Vagina (tissue), 2 donors: ENCODE results near the gene CPLANE1.

Source experiments
- POLR2A ChIP-seq, 2 donors: fragments of 450-650 bp; IDR thresholded peaks; one replicate each; pipeline ENCODE4 v1.6.1; 2017; ENCODE audit warnings: antibody characterized with exemption in 2 of 2, mild to moderate bottlenecking in 2 of 2, moderate library complexity in 2 of 2
- TF ChIP-seq, protein P1 (sequence below), 3 experiments: fragments of 450-650 bp in 2 of 3; fragments of 200-600 bp in 1 of 3; sonication (generic) in 1 of 3; IDR thresholded peaks; one replicate each; pipeline ENCODE4 v1.5.1; 2017 to 2019; ENCODE audit warnings: antibody characterized with exemption in 3 of 3, mild to moderate bottlenecking in 2 of 3, moderate library complexity in 2 of 3

DNA sequence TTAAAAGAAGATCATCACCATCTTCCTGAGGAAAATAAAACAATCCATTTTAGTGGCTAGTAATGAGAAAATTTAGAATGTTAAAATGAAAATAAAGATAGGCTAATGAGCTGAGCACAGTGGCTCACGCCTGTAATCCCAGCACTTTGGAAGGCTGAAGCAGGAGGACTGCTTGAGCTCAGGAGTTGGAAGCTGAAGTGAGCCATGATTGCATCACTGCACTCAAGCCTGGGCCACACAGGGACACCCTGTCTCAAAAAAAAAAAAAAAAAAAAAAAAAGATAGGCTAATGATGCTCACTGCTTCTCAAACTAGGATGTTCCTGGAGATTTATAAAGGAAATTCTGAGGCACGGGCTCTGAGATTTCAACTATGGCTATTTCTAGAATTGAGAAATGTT lies 50.3 kb downstream of the CPLANE1 start:
- no peak for TF ChIP-seq POLR2A (IDR thresholded peaks at IDR 0.05)
- TF ChIP-seq, protein P1, sequence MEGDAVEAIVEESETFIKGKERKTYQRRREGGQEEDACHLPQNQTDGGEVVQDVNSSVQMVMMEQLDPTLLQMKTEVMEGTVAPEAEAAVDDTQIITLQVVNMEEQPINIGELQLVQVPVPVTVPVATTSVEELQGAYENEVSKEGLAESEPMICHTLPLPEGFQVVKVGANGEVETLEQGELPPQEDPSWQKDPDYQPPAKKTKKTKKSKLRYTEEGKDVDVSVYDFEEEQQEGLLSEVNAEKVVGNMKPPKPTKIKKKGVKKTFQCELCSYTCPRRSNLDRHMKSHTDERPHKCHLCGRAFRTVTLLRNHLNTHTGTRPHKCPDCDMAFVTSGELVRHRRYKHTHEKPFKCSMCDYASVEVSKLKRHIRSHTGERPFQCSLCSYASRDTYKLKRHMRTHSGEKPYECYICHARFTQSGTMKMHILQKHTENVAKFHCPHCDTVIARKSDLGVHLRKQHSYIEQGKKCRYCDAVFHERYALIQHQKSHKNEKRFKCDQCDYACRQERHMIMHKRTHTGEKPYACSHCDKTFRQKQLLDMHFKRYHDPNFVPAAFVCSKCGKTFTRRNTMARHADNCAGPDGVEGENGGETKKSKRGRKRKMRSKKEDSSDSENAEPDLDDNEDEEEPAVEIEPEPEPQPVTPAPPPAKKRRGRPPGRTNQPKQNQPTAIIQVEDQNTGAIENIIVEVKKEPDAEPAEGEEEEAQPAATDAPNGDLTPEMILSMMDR (IDR thresholded peaks at IDR 0.05), result no peak
